IPS DF 4.7 (cell line): ENCODE data around the gene C16orf74.

Experiments
- DNase-seq: peaks from one replicate; pipeline ENCODE4 v3.0.0-alpha.2; 2013; ENCODE audit warnings: low spot score; ENCODE audit errors: extremely low read depth

Gene C16orf74

GRCh38 chr16:85696781-85697180 is 54.1 kb downstream of the C16orf74 start:
- DNase-seq = no peak

- DNase-seq = no peak
Observed at GRCh38 chr16:85695196-85696128, 55.4 kb downstream of the C16orf74 start.

- no peak for DNase-seq
Observed at GRCh38 chr16:85690469-85691064, 60.3 kb downstream of the C16orf74 start.

DNA sequence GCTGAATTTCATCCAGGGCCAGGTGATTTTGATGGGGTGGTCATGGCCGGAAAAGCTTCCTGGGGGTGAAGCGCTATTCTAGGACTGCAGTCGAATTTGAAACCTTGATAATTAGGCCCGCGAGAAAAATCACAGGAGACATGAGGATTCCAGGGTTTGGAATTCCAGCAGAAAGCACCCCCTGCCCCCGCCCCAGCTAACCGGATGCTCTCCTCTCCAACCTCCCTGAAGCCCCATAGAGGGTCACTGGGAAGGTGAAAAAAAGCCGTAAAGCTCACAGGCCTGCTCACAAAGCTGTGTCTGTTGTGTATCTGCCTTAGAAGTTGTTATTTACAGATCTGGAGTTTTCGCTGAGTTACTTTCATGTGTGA is 61.0 kb downstream of the C16orf74 start:
- DNase-seq = no peak

GRCh38 chr16:85689285-85689949 is 61.5 kb downstream of the C16orf74 start:
- no peak for DNase-seq

DNA sequence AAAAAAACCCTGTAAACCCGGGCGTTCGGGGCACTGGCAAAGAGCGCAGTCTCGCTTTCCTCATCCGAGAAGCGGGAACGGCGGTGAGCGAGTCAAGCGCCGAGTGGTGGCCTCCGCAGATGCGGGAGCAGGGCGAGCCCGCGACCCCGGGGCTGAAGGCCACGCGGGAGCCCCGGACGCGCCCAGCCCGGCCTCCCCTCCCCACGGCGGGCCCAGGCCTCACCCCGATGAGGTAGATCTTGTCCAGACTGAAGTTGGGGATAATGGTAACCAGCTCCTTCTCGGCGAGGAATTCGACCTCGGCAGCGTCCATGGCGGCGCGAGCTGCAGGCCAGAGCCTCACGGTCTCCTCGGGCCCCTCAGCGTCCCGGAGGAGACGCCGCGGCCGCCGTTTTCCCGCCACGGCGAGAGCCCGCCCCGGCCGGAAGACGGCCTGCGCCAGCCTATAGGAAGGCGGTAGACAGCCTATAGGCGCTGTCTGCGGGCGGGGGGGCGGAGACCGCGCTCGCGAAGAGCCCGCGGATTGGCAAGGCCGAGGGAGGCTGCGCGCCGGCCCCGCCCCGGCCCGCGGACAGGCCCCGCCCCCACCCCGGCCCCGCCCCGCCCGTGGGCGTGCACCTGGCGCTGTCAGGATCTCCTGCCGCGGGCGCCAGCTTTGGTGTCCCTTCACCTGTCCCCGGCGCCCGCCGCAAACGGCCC is 62.2 kb downstream of the C16orf74 start, which contains the start of gene GINS2:
Gene GINS2 (minus strand): TSS at position 369 of the 699 bp plus-strand sequence. CDS start 56 bp downstream, at position 313.
- DNase-seq = peak; percentile 28

DNA sequence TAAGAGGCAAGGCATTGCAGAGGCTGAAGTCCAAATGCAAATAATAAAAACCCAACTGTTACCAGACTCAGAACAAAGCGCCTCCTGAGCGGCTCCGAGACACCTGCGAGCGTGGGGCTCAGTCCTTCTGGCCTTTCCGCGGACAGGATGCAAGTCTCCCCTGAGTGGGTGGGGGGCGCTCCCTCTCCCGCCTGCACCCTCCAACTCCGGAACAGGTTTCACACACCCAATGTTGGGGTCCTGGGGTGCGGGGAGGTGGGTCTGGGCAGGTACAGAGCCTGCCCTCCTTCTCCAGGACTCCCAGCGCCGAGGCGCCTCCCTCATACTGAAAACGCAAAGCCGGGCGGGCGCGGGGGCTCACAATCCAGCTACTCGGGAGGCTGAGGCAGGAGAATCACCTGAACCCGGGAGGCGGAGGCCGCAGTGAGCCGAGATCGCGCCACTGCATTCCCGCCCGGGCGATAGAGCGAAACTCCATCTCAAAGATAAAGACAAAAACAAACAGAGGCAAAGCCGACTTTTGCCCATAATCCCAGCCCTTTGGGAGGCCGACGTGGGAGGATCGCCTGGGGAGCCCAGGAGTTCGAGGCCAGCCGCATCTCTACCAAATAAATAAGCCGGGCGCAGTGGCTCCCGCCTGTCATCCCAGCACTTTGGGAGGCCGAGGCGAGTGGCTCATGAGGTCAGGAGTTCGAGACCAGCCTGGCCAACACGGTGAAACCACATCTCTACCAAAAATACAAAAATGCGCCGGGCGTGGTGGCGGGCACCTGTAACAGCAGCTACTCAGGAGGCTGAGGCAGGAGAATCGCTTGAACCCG is 63.0 kb downstream of the C16orf74 start:
- DNase-seq = no peak

GRCh38 chr16:85686912-85687591 is 63.8 kb downstream of the C16orf74 start:
- no peak for DNase-seq

GRCh38 chr16:85685251-85685650 is 65.6 kb downstream of the C16orf74 start:
- no peak for DNase-seq

DNA sequence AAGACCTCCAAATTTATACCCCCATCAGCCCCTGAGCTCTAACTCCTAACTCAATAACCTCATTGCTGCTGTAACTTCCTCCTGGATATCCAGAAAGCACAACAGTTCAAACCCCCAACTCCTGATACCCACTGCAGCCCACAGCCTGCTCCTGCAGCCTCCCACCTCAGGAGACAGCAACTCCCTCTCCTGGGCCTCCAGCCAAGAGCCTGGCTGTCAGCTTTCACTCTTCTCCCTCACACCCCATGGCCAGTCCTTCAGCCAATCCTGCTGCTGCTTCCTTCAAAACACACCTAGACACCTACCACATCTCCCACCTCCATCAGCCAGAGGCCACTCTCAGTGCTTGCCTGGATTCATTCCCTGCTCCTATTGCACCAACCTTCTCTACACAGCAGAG is 67.5 kb downstream of the C16orf74 start:
- no peak for DNase-seq

DNA sequence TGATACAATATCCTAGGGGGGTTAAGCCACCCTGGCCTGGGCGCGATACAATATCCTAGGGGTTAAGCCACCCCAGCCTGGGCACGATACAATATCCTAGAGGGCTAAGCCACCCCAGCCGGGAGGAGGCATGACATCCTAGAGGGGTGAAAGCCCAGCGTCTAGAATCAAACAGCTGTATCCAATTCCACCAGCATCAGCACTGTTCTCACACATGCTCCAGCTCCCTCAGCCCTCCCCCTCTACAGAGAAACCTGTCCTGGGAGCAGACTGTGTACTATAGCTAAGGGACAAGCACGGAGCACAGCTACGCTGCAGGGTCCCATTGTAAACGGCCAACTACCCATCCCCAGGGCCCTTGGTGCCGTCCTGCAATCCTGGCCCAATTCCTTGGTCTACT is 68.4 kb downstream of the C16orf74 start:
- no peak for DNase-seq

DNA sequence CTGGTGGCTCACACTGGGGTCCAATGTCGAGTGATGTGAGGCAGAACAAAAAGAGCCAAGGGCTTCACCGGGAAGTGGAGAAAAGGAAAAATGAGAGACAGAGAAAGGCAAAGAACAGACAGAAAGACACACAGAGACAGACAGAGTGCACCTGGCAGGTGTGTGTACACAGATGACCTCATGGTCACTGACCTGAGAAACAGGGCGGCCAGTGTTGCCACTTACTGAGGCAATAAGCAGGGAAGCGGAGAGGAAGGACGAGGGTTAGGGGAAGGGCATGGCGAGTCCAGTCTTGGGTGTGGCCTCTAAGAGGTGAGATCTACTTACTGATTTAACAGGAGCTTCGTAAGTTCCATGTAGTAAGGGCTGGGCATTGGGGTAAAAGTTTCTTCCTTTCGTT is 69.6 kb downstream of the C16orf74 start:
- no peak for DNase-seq

GRCh38 chr16:85680352-85680944 is 70.4 kb downstream of the C16orf74 start:
- no peak for DNase-seq

- no peak for DNase-seq
Observed at GRCh38 chr16:85679870-85680269, 71.0 kb downstream of the C16orf74 start.

DNA sequence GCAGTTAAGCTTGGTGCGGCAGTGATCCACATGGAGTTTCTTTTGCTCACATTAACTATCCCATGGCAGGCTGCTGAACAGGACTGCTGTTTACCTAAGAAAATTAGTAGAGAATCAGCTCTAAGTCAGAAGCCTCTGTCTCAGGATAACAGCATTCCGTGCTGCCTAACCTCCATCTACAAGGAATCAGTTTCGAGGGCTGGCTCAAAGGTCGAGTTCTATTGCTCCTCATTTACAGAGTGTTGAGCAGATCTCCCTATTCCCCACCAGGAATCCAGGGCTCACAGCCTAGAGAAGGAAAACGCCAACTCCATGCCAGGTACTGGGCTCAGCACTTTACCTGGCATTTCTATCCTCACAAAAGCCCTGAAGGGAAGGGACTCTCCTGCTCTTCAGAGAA is 72.1 kb downstream of the C16orf74 start:
- DNase-seq = no peak

- DNase-seq = no peak
Observed at GRCh38 chr16:85678016-85678415, 72.9 kb downstream of the C16orf74 start.

- no peak for DNase-seq
Observed at GRCh38 chr16:85677383-85677967, 73.4 kb downstream of the C16orf74 start.

GRCh38 chr16:85676466-85676865 is 74.4 kb downstream of the C16orf74 start:
- DNase-seq = no peak

GRCh38 chr16:85675251-85675874 is 75.5 kb downstream of the C16orf74 start:
- no peak for DNase-seq
